ENCODE measurements around the gene TUBA1C. TPM values are rescaled to one million over a fixed set of nuclear protein-coding genes. Genes with fewer than 3 reads are reported as not detected.

Gene TUBA1C
- total RNA-seq, 1 experiment from 2014 or later, result 1,376 TPM

DNA sequence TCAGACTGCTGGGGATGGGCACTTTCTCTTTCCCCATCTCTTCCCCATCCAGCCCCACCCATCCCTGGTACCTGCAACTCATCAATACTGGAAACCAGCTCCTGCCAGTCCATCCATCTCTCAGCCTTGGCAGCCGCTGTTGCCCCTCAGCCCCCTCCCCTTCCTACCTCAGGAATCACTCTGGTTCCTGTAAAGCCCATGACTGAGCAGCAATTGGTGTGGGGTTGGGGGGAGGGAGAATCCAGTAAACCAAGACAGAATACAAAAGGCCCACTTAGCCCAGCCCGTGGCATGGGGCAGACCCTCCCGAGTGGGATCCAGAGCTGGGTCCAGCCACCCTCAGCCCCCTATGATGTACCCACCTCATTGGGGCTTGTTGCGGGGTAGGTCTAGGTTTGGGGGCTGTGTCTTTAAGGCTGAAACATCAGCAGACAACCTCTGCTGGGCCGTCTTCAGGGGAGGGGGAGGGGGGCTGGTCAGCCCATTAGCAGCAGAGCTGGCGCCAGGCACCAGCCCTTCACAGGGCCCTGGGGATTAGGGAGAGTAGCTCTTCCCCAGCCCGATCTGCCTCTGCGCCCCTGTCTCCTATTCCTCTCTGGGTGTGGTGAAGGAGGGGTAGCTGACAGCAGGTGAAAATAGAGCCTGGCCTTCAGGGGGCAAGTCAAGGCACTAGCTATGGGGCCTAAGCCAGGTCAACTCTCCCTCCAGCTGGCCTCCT is 29.4 kb downstream of the TUBA1C start:
- intact Hi-C loops (cut with micrococcal nuclease), result no loop called here
- no peak for ATAC-seq
- Histone ChIP-seq H3K79me2 (ENCODE audit: low read length) (no peaks in the 10 kb centered on the region), H3K27ac (ENCODE audit: low read length) (no peak overlapping the region), H3K27me3 (ENCODE audit: low read length) (no peaks in the 10 kb centered on the region), H3K9ac (ENCODE audit: low read length) (no peak overlapping the region), H3K4me2 (ENCODE audit: low read length) (no peak overlapping the region), H4K20me1 (ENCODE audit: low read length) (no peaks in the 10 kb centered on the region), H2AFZ (ENCODE audit: low read length) (no peak overlapping the region), H3K36me3 (ENCODE audit: low read depth, low read length) (no peaks in the 10 kb centered on the region), H3F3A (ENCODE audit: low read length, unreplicated experiment) (no peaks in the 10 kb centered on the region), H3K4me3 (ENCODE audit: low read length) (no peak overlapping the region), H3K9me3 (ENCODE audit: low read length) (no peaks in the 10 kb centered on the region), H3K4me1 (ENCODE audit: insufficient read depth, low read length) (peaks cover 12% of the 10 kb centered on the region), H3K9me2 (replicated peaks; ENCODE audit: low read length) (no peaks in the 10 kb centered on the region)
- no peak for DNase-seq
- ChIA-PET CTCF (interaction anchor here (0.5 to 0.6 kb wide), 2 partner anchors 28 to 427 kb away, joined by 3 read pairs; no protein-coding TSS in a partner anchor), POLR2A (ENCODE audit: unreplicated experiment) (no interaction called here)
- BruUV-seq (replicated peaks), result no TSS peak
- TF ChIP-seq EZH2phosphoT487 (IDR thresholded peaks at IDR 0.05; ENCODE audit: borderline replicate concordance, low read length) (no peak), EZH2 (IDR thresholded peaks at IDR 0.05; ENCODE audit: low read length, unreplicated experiment) (no peak)
- TF ChIP-seq, protein P1, sequence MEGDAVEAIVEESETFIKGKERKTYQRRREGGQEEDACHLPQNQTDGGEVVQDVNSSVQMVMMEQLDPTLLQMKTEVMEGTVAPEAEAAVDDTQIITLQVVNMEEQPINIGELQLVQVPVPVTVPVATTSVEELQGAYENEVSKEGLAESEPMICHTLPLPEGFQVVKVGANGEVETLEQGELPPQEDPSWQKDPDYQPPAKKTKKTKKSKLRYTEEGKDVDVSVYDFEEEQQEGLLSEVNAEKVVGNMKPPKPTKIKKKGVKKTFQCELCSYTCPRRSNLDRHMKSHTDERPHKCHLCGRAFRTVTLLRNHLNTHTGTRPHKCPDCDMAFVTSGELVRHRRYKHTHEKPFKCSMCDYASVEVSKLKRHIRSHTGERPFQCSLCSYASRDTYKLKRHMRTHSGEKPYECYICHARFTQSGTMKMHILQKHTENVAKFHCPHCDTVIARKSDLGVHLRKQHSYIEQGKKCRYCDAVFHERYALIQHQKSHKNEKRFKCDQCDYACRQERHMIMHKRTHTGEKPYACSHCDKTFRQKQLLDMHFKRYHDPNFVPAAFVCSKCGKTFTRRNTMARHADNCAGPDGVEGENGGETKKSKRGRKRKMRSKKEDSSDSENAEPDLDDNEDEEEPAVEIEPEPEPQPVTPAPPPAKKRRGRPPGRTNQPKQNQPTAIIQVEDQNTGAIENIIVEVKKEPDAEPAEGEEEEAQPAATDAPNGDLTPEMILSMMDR (conservative IDR thresholded peaks at IDR 0.05; ENCODE audit: low read depth, low read length), result no peak

DNA sequence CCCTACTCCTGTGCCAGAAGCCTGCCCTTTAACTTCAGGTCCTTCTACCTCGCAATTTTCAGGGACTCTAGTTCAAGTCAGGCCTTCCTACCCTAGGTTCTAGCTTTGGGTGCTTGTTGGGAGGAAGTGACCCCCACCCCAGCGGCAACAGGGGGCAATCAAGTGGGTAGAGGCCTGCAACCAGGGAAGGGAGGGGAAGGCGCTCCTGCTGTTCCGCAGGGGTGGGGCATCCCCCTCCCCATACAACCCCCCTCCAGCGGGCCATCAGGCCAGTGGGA is 29.9 kb downstream of the TUBA1C start:
- intact Hi-C loops (cut with micrococcal nuclease), result no loop called here
- no peaks in the 10 kb centered on the region for H3K9me2 ChIP-seq (replicated peaks; ENCODE audit: low read length)
- no peak for TF ChIP-seq EZH2 (IDR thresholded peaks at IDR 0.05; ENCODE audit: low read length, unreplicated experiment)
- TF ChIP-seq, protein P1 (conservative IDR thresholded peaks at IDR 0.05; ENCODE audit: low read depth, low read length), result no peak
- no peak for TF ChIP-seq EZH2phosphoT487 (IDR thresholded peaks at IDR 0.05; ENCODE audit: borderline replicate concordance, low read length)
- no peak overlapping the region for H2AFZ ChIP-seq (ENCODE audit: low read length)
- DNase-seq (no peak), ATAC-seq (no peak)
- H3K4me2 ChIP-seq (ENCODE audit: low read length), result no peak overlapping the region
- H3K9me3 ChIP-seq (ENCODE audit: low read length), result no peaks in the 10 kb centered on the region
- no TSS peak for BruUV-seq (replicated peaks)
- no peaks in the 10 kb centered on the region for H3K27me3 ChIP-seq (ENCODE audit: low read length)
- no peaks in the 10 kb centered on the region for H3K79me2 ChIP-seq (ENCODE audit: low read length)
- no peaks in the 10 kb centered on the region for H3F3A ChIP-seq (ENCODE audit: low read length, unreplicated experiment)
- ChIA-PET POLR2A (ENCODE audit: unreplicated experiment) (no interaction called here), CTCF (interaction anchor here (0.5 kb wide), 1 partner anchor 428 kb away, joined by 3 read pairs; no protein-coding TSS in a partner anchor)
- no peaks in the 10 kb centered on the region for H4K20me1 ChIP-seq (ENCODE audit: low read length)
- no peak overlapping the region for H3K4me3 ChIP-seq (ENCODE audit: low read length)
- no peak overlapping the region for H3K9ac ChIP-seq (ENCODE audit: low read length)
- peaks cover 12% of the 10 kb centered on the region for H3K4me1 ChIP-seq (ENCODE audit: insufficient read depth, low read length)
- no peaks in the 10 kb centered on the region for H3K36me3 ChIP-seq (ENCODE audit: low read depth, low read length)
- H3K27ac ChIP-seq (ENCODE audit: low read length), result no peak overlapping the region
